K562 (cell line): ENCODE results near the gene NCOR2. TPM values are rescaled to one million over a fixed set of nuclear protein-coding genes. Genes with fewer than 3 reads are reported as not detected.

ENCODE experiments used
- ATAC-seq: fragments of 200-7000 bp; cut with Tn5 transposase; 3 replicates; pipeline ENCODE4 v1.9.1; 2020; ENCODE audit warnings: moderate library complexity
- BruUV-seq: library from RNA; stranded (reverse); fragments of 400-500 nt; replicated peaks from 2 replicates; lab custom pipeline; 2021; lab: Mats Ljungman, UMichigan
- CTCF ChIA-PET: fragments of 300-600 bp; formaldehyde crosslinking; extraction: SDS; loops from one replicate; lab custom pipeline; 2021; ENCODE audit warnings: low intra/inter-chr PET ratio; lab: Yijun Ruan, JAX
- POLR2A ChIA-PET: fragments of 300-600, 350-650 bp; sonication (Branson Sonifier 250); formaldehyde crosslinking; extraction: SDS; loops from one replicate; lab custom pipeline; 2021; ENCODE audit warnings: antibody characterized with exemption, inconsistent platforms; lab: Yijun Ruan, JAX
- DNase-seq, 4 experiments: peaks; one replicate each; pipeline versions ENCODE4 v3.0.0 to v3.0.0-alpha.2; 2011 to 2018; ENCODE audit warnings: low spot score in 3 of 4, mixed read lengths in 3 of 4; ENCODE audit errors: extremely low read depth in 1 of 4
- FAIRE-seq: peaks from 2 replicates; lab custom pipeline; 2011; peaks lifted over from hg19 to GRCh38; lab: Jason Lieb, UNC
- H2AFZ ChIP-seq: 2 replicates; pipeline ENCODE4 v1.6.0; 2011; ENCODE audit warnings: low read depth, low read length, control low read depth, inconsistent platforms
- H3K27ac ChIP-seq: fragments of 200-600 bp; 3 replicates; pipeline ENCODE4 v1.8.0; 2011; ENCODE audit warnings: low read depth, mild to moderate bottlenecking, control low read depth, inconsistent platforms, low read length, moderate library complexity, mixed read lengths; ENCODE audit errors: extremely low read depth
- H3K27me3 ChIP-seq, 2 experiments: fragments of 300-600 bp in 1 of 2; 2 replicates in 1 of 2; 3 replicates in 1 of 2; pipeline versions ENCODE4 v1.6.0 to v1.8.0; 2011; ENCODE audit warnings: inconsistent platforms in 2 of 2, low read length in 2 of 2, mild to moderate bottlenecking in 1 of 2, mixed read lengths in 1 of 2, moderate library complexity in 1 of 2; ENCODE audit not compliant: control insufficient read depth in 2 of 2, insufficient read depth in 2 of 2
- H3K36me3 ChIP-seq: fragments of 300-600 bp; 3 replicates; pipeline ENCODE4 v1.8.0; 2011; ENCODE audit warnings: mild to moderate bottlenecking, low read length, inconsistent platforms; ENCODE audit not compliant: control insufficient read depth, insufficient read depth
- H3K4me1 ChIP-seq, 2 experiments: fragments of 200-600 bp in 1 of 2; replicated peaks in 1 of 2; 2 replicates in 1 of 2; 3 replicates in 1 of 2; pipeline versions ENCODE4 v1.5.1 to v1.8.0; 2011; ENCODE audit warnings: inconsistent platforms in 2 of 2, low read length in 2 of 2, mild to moderate bottlenecking in 1 of 2, mixed read lengths in 1 of 2, moderate library complexity in 1 of 2; ENCODE audit not compliant: control insufficient read depth in 2 of 2, insufficient read depth in 2 of 2
- H3K4me2 ChIP-seq: 2 replicates; pipeline ENCODE4 v1.6.1; 2011; ENCODE audit warnings: low read length, control low read depth, inconsistent platforms, mixed read lengths; ENCODE audit not compliant: insufficient read depth
- H3K4me3 ChIP-seq: fragments of 200-600 bp; sonication (generic), shearing (Covaris generic); 2 replicates; pipeline ENCODE4 v1.5.1; 2016; ENCODE audit warnings: control low read depth, inconsistent platforms
- H3K79me2 ChIP-seq: fragments of 200-600 bp; 3 replicates; pipeline ENCODE4 v1.8.0; 2011; ENCODE audit warnings: low read length, inconsistent platforms; ENCODE audit not compliant: control insufficient read depth, insufficient read depth
- H3K9ac ChIP-seq, 2 experiments: 2 replicates each; pipeline versions ENCODE4 v1.6.0 to v1.6.1; 2011; ENCODE audit warnings: low read depth in 2 of 2, low read length in 2 of 2, control low read depth in 1 of 2, inconsistent platforms in 1 of 2, mild to moderate bottlenecking in 1 of 2, mixed read lengths in 1 of 2; ENCODE audit not compliant: insufficient read depth in 1 of 2
- H3K9me1 ChIP-seq: one replicate; pipeline ENCODE4 v1.6.0; 2011; ENCODE audit warnings: inconsistent platforms, mild to moderate bottlenecking, low read length, moderate library complexity; ENCODE audit not compliant: control insufficient read depth, insufficient read depth
- H3K9me3 ChIP-seq: replicated peaks from 2 replicates; pipeline ENCODE4 v1.5.1; 2011; ENCODE audit warnings: low read depth, low read length, inconsistent platforms; ENCODE audit not compliant: control insufficient read depth, insufficient read depth
- H4K20me1 ChIP-seq: replicated peaks from 2 replicates; pipeline ENCODE4 v1.6.1; 2011; ENCODE audit warnings: low read length, inconsistent platforms, mixed read lengths; ENCODE audit not compliant: control insufficient read depth, insufficient read depth
- CC2D1A ChIP-seq: fragments of 450-650 bp; IDR thresholded peaks from 2 replicates; pipeline ENCODE4 v1.6.1; 2017; ENCODE audit warnings: mild to moderate bottlenecking
- EGR1 ChIP-seq: fragments of 450-650 bp; conservative IDR thresholded peaks from 2 replicates; pipeline ENCODE4 v1.6.1; 2017; ENCODE audit warnings: mild to moderate bottlenecking
- ESRRA ChIP-seq: fragments of 450-650 bp; IDR thresholded peaks from 2 replicates; pipeline ENCODE4 v1.6.1; 2014; ENCODE audit warnings: low read depth, mild to moderate bottlenecking, moderate library complexity, borderline replicate concordance
- MIER1 ChIP-seq: fragments of 450-650 bp; IDR thresholded peaks from 2 replicates; pipeline ENCODE4 v1.6.1; 2016; ENCODE audit warnings: antibody characterized with exemption, mild to moderate bottlenecking, low read depth
- ZNF445 ChIP-seq: fragments of 250-450 bp; sonication (Bioruptor Pico); IDR thresholded peaks from 2 replicates; pipeline ENCODE4 v1.4.0; 2020; ENCODE audit warnings: low read depth, mild to moderate bottlenecking, moderate library complexity
- WGBS: fragments of 100-300 bp; shearing (Covaris generic); methylation state at CpG from one replicate; pipeline ENCODE4 v1.1.6; 2016; ENCODE audit warnings: low coverage, mixed read lengths; ENCODE audit not compliant: insufficient coverage; ENCODE audit errors: missing lambda C conversion rate; 5-methylcytosine and 5-hydroxymethylcytosine counted together
- in situ Hi-C: fragments of 300-500 bp; cut with MboI; formaldehyde crosslinking; loops from 4 replicates; pipeline ENCODE4 v1.15.0; 2018; ENCODE audit warnings: inconsistent platforms, mixed read lengths
- intact Hi-C: fragments of 100-400 bp; cut with micrococcal nuclease; formaldehyde crosslinking; loops from 2 replicates; pipeline ENCODE4 v1.14.2; 2022
- polyA plus RNA-seq, 8 experiments: library from polyadenylated mRNA; depleted of rRNA in 4 of 8; stranded (reverse) in 5 of 8; unstranded in 3 of 8; fragments of >200 nt; fragmentation: Nextera tagmentation in 2 of 8; fragmentation: Illumina TruSeq in 1 of 8; extraction: Ambion mirVana in 2 of 8; extraction: Trizol in 1 of 8; gene quantifications; 2 replicates each; pipeline versions ENCODE4 v1.2.1 to v1.2.3, GENCODE V29; 2011 to 2014; ENCODE audit warnings: inconsistent platforms in 1 of 8, missing spikeins in 1 of 8
- total RNA-seq, 7 experiments: library from RNA; depleted of rRNA in 6 of 7; stranded (reverse); fragments of >200 nt in 6 of 7; fragmentation: Illumina TruSeq in 2 of 7; extraction: Trizol in 2 of 7; gene quantifications; 2 replicates each; pipeline versions ENCODE4 v1.2.1 to v1.2.3, GENCODE V29; 2011 to 2021; ENCODE audit warnings: low replicate concordance in 1 of 7
- TF ChIP-seq, protein P1 (sequence below): sonication (generic); formaldehyde crosslinking; IDR thresholded peaks from 2 replicates; pipeline ENCODE4 v1.8.1; 2023; ENCODE audit warnings: missing genetic modification reagents, mild to moderate bottlenecking, borderline replicate concordance

NCOR2 gene
- total and polyA plus RNA-seq, 9 of the 15 experiments (the other 6 are each of a cell fraction or from before 2014, with no cell fraction given) = 0.18 to 126 (median 8.4) TPM

DNA sequence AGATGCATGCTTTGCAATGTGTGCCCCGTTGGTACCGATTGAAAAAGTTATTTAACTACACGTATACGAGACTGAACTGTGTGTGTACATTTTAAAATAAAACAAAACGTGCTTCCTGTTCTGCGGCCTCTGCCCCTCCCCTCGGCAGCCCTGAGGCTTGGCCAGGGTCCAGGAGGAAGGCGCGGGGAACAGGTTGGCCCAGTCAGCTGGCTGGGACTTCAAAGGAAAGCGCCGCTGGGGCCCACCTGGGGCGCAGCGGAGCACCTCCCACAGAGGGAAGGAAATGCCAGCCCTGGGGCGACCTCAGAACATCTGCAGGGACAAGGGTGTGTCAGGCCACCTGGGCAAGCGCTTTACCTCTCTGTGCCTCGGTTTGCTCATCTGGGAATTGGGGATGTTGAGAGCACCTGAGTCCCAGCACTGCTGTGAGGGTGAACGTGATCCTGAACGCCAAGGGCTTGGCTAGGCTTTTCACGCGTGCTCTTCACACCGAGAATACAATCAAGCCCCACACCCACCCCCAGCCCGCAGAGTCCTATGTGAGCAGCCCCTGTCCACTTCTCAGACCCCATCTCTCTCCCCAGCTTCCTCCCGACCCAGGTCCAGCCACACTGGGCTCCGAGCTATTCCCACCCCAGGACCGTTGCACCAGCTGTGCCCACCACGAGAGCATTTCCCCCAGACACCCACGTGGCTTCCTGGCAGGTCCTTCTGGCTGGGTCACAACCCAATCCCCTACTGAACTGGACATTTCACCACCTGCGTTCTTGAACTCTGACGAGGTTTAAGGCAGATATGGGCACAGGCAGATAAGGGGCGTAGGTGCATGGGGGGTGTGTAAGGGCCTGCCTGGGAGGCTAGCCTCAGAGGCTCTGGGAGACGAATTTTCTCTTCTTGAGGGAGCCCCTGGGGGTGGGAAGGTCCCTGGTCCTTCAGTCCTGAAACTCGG lies 41.9 kb upstream of the NCOR2 start (continued):
- 0 out of 2 replicates have a peak, but pooled peaks have one; percentile 36 for TF ChIP-seq CC2D1A
- TF ChIP-seq, all 486 proteins: peak for 44

DNA sequence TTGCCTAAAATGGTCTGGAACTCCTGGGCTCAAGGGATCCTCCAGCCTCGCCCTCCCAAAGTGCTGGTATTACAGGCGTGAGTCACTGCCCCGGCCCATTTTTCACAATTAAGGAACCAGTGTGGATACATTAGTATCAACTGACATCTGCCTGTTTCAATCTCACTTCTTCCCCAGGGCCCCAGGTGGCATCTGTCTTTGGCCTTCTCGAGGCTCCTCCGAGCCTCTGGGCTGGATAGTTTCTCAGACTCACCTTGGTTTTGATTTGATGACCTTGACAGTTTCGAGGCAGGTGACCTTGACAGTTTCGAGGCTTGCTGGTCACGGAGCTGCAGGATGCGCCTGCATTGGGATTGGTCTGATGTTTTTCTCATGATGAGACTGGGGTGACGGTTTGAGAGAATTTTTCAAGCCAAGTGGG lies 41.0 kb upstream of the NCOR2 start:
- FAIRE-seq (no peak), DNase-seq (no peak), ATAC-seq (no peak)
- Histone ChIP-seq H4K20me1 (no peaks in the 10 kb centered on the region), H3K9me1 (no peaks in the 10 kb centered on the region), H3K79me2 (no peaks in the 10 kb centered on the region), H3K36me3 (no peaks in the 10 kb centered on the region), H3K4me2 (peak overlapping the region; percentile 25; the same call in 1 of the 2 replicates), H2AFZ (peak overlapping the region; percentile 75), H3K27ac (peak overlapping the region; percentile 21; the same call in 1 of the 3 replicates), H3K4me3 (no peak overlapping the region), H3K4me1 (peaks cover 37 to 60% of the 10 kb centered on the region in 2 experiments), H3K9ac (peak overlapping the region in 1 of 2 experiments; percentile 1; a peak in 1 of 4 replicates), H3K27me3 (no peaks in the 10 kb centered on the region), H3K9me3 (0 out of 2 replicates have a peak, but pooled peaks cover 3% of the 10 kb centered on the region)
- ChIA-PET POLR2A (interaction anchor here (0.6 to 0.7 kb wide), 4 partner anchors 14 to 181 kb away, joined by 3 to 4 read pairs (median 3); no protein-coding TSS in a partner anchor), CTCF (no interaction called here)
- intact Hi-C loops = no loop called here
- WGBS = 73% methylated on average over 10 of the region's 10 CpGs
- in situ Hi-C loops = no loop called here
- no TSS peak for BruUV-seq
- peak; percentile 83 for TF ChIP-seq MIER1
- 0 out of 2 replicates have a peak, but pooled peaks have one; percentile 0 for TF ChIP-seq EGR1
- TF ChIP-seq, protein P1, sequence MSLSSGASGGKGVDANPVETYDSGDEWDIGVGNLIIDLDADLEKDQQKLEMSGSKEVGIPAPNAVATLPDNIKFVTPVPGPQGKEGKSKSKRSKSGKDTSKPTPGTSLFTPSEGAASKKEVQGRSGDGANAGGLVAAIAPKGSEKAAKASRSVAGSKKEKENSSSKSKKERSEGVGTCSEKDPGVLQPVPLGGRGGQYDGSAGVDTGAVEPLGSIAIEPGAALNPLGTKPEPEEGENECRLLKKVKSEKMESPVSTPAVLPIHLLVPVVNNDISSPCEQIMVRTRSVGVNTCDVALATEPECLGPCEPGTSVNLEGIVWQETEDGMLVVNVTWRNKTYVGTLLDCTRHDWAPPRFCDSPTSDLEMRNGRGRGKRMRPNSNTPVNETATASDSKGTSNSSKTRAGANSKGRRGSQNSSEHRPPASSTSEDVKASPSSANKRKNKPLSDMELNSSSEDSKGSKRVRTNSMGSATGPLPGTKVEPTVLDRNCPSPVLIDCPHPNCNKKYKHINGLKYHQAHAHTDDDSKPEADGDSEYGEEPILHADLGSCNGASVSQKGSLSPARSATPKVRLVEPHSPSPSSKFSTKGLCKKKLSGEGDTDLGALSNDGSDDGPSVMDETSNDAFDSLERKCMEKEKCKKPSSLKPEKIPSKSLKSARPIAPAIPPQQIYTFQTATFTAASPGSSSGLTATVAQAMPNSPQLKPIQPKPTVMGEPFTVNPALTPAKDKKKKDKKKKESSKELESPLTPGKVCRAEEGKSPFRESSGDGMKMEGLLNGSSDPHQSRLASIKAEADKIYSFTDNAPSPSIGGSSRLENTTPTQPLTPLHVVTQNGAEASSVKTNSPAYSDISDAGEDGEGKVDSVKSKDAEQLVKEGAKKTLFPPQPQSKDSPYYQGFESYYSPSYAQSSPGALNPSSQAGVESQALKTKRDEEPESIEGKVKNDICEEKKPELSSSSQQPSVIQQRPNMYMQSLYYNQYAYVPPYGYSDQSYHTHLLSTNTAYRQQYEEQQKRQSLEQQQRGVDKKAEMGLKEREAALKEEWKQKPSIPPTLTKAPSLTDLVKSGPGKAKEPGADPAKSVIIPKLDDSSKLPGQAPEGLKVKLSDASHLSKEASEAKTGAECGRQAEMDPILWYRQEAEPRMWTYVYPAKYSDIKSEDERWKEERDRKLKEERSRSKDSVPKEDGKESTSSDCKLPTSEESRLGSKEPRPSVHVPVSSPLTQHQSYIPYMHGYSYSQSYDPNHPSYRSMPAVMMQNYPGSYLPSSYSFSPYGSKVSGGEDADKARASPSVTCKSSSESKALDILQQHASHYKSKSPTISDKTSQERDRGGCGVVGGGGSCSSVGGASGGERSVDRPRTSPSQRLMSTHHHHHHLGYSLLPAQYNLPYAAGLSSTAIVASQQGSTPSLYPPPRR (CRISPR knock-in tag) = no peak
- no peak for TF ChIP-seq ZNF445 (CRISPR knock-in tag)
- TF ChIP-seq ESRRA = peak; percentile 86
